Astrocyte of the spinal cord (primary cell): ENCODE measurements around the gene RGS13.
A peak's percentile ranks its signal among the peaks of the same experiment; 100 is the strongest.

Experiments used
- DNase-seq: peaks from one replicate; pipeline ENCODE4 v3.0.0; 2011; ENCODE audit warnings: low read depth, low spot score
- H3K4me3 ChIP-seq: 2 replicates; pipeline ENCODE4 v1.5.1; 2011; ENCODE audit warnings: low read depth, mild to moderate bottlenecking, low read length, moderate library complexity
- in situ Hi-C: cut with HindIII; loops from 2 replicates; pipeline ENCODE4 v1.10.0; 2017; ENCODE audit warnings: low sequenced_read_pairs
- TF ChIP-seq, protein P1 (sequence below): IDR thresholded peaks from 2 replicates; pipeline ENCODE4 v1.5.1; 2012; ENCODE audit warnings: low read depth, mild to moderate bottlenecking, low read length, inconsistent platforms

RGS13 gene

DNA sequence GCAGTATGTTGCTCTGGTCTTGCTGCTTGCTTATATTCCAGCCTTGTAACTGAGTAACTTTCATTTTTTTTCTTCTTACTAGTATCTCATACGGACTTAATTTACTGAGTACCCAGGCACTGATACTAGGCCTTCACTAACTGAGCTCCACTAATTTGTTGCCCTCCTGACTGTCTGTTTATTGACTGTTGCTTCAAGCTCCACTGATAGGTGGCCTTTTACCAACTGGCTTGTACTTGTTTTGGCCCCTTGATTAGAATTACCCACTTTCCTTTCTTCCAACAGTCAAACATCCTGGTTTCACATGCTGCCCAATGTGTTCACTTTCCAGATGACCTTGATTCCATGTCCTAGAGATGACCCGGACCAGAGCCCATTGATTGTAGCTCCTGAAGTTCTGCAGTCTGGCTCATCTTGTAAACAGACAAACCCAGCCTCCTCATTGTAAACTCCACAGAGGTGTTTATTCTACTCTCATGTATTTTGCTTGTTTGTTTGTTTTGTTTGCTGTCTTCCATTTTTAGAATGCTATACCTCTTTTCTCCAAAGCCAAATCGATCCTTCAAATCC lies 32.6 kb upstream of the RGS13 start:
- TF ChIP-seq, protein P1, sequence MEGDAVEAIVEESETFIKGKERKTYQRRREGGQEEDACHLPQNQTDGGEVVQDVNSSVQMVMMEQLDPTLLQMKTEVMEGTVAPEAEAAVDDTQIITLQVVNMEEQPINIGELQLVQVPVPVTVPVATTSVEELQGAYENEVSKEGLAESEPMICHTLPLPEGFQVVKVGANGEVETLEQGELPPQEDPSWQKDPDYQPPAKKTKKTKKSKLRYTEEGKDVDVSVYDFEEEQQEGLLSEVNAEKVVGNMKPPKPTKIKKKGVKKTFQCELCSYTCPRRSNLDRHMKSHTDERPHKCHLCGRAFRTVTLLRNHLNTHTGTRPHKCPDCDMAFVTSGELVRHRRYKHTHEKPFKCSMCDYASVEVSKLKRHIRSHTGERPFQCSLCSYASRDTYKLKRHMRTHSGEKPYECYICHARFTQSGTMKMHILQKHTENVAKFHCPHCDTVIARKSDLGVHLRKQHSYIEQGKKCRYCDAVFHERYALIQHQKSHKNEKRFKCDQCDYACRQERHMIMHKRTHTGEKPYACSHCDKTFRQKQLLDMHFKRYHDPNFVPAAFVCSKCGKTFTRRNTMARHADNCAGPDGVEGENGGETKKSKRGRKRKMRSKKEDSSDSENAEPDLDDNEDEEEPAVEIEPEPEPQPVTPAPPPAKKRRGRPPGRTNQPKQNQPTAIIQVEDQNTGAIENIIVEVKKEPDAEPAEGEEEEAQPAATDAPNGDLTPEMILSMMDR: no peak
- H3K4me3 ChIP-seq: no peak overlapping the region
- DNase-seq: no peak
- in situ Hi-C loops: no loop called here

DNA sequence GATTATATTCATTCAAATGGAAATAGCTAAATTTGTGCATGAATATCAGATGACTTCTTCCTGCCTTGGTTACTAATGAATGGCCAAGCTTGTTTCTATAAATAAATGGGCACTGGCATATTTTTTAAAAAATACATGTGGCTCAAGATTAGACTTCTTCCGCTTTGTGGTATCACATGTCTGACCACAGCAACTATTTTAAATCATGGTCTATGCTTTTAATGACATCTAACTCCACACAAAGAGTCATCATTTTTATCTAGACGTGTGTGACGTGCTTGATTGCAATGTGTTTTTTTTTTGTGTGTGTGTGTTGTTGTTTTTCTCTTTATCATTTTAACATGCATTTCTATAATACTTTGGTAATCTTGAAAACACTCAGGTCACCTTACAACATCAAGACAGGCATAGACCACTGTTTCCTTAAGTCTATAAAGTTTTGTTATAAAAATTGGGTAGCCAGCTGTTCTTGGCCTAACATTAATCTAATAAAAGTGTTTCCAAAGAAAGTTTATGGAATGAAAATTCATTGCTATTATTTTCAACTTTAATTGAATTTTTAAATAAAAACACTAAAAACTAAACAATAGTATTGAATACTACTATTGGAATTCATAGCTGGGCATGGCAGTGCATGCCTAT lies 30.8 kb upstream of the RGS13 start:
- in situ Hi-C loops: no loop called here
- H3K4me3 ChIP-seq: no peak overlapping the region
- DNase-seq: no peak
- TF ChIP-seq, protein P1: no peak

DNA sequence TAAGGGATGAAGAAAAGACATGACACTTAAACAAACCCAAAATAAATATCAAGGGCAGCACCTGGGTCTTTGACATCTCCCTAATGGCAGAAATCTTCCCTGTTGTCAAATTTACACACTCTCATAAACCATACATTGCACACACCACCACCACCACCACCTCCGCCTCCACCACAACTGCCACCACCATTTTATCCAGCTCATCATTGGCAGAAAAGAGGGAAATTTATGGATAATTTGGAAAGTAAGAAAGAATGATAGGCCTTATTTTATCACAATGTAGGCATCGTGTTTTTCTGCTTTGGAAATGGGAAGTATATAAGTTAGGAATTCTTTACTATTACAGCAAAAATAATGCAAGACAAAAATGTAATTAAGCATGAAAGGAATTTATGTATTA lies 27.3 kb upstream of the RGS13 start:
- in situ Hi-C loops: no loop called here
- TF ChIP-seq, protein P1: no peak
- no peak overlapping the region for H3K4me3 ChIP-seq

DNA sequence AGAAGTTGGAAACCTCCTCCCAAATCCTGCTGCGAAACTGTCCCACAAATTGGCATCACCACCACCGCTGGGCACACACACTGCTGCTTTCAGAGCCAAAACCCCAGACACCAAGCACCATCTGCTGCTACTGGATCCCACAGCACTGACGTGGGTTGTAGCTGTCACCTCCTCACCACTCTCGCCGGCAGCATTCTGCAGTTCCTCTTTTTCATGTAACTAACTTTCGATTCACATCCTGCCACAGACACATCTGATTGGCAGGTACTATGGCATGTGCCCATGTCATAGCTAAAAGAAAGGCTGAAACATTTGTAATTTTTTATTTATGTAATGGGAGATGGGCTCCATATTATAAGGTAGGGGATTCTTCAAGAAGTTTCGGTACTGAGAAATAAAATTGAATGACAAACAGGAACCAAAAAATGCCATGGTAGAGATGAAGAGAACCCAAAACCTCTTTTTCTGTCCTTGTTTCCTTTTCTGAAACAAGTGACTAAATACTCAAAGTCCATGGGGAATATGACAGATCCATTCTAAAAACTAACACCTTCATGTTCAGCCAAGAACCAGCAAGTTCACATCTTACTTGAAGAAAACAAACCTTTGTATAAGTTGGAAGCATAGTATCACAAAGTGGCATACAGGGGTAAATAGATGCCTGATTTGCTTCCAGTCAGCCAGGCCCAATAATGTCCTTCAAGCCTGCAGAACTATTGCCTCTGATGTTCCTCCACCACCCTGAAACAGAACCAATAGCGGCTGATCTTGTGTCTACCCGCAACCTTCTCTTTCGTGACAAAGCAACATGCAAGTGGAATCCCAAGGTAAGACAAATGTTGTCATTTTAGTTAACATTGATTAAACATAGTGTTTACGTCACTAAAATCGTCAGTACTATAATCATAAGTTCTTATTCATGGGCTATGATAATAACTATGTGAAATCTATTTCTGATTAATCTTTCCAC lies 26.6 kb upstream of the RGS13 start:
- no peak overlapping the region for H3K4me3 ChIP-seq
- in situ Hi-C loops: no loop called here
- DNase-seq: no peak
- TF ChIP-seq, protein P1: no peak

More for the DNA sequence above, 27.3 kb upstream of the RGS13 start:
- no peak for DNase-seq

DNA sequence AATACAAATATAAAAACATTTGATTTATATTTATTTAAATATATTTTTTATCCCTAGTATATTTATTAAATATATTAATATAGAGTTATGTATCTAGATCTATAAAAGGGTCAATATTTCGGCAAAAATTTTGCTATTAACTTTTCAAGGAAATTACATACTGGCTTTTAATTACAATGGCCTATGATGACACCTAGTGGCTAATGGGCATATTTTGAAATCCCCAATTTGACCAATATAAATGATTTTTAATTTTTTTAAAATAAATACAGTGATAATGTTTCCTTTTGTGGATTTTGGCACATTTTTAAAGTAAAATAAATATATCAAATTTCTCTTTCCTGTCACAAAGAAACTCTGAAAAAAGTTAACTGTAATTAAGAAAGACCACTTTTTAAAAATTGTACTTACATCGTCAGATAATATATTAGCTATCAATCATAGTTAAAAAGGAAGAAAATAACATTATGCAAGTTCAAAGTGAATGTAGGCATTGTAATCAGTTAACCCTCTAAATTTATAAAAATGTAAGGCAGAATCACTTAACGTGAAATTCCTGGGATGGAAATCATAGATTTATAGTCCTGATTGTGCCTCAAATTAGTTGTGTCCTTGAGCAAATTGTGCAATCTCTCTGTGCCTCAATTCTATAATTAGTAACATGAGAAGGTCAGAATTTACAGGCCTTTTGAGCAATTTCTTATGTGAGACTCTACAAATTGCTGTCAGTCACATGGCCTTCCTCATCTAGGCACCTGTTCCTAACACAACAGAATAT lies 25.6 kb upstream of the RGS13 start:
- peak; percentile 43 for DNase-seq
- H3K4me3 ChIP-seq: no peak overlapping the region
- in situ Hi-C loops: no loop called here
- TF ChIP-seq, protein P1: peak; percentile 48

DNA sequence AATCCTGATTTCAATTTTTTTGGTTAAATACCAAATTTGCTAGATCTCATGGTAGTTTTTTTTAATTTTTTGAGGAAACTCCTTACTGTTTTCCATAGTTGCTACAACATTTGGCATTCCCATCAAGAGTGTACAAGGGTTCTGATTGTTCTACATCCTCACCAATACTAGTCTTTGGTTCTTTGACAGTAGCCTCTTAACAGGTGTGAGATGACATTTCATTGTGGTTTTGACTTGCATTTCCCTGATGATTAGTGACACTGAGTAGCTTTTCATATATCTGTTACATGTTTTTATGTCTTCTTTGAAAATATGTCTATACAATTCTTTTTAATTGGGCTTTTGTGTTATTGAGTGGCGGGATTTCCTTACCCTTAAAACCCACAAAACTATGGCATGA lies 20.9 kb upstream of the RGS13 start:
- H3K4me3 ChIP-seq: no peak overlapping the region
- in situ Hi-C loops: no loop called here
- TF ChIP-seq, protein P1: no peak
- DNase-seq: no peak
